Endodermal cell (in vitro differentiated cells): Measurements from ENCODE around the gene CLCNKA. TPM values are rescaled to one million over a fixed set of nuclear protein-coding genes. Genes with fewer than 3 reads are reported as not detected.

ENCODE experiments used
- DNase-seq: peaks from one replicate; pipeline ENCODE4 v3.0.0-alpha.2; 2017
- H3K27ac ChIP-seq: 2 replicates; pipeline ENCODE4 v1.5.1; 2013; ENCODE audit warnings: mild to moderate bottlenecking, low read depth, low read length, moderate library complexity
- H3K27me3 ChIP-seq: 2 replicates; pipeline ENCODE4 v1.6.1; 2013; ENCODE audit warnings: mild to moderate bottlenecking, low read length, moderate library complexity; ENCODE audit not compliant: insufficient read depth, control insufficient read depth, poor library complexity, severe bottlenecking
- H3K36me3 ChIP-seq: 2 replicates; pipeline ENCODE4 v1.7.0; 2013; ENCODE audit warnings: mild to moderate bottlenecking, low read length, moderate library complexity; ENCODE audit not compliant: control insufficient read depth, insufficient read depth
- H3K4me1 ChIP-seq: one replicate; pipeline ENCODE4 v1.7.0; 2013; ENCODE audit warnings: low read length; ENCODE audit not compliant: control insufficient read depth, insufficient read depth
- H3K4me3 ChIP-seq: 2 replicates; pipeline ENCODE4 v1.5.1; 2013; ENCODE audit warnings: mild to moderate bottlenecking, low read length, moderate library complexity
- H3K9ac ChIP-seq: 2 replicates; pipeline ENCODE4 v1.6.1; 2013; ENCODE audit warnings: mild to moderate bottlenecking, low read length, moderate library complexity; ENCODE audit not compliant: poor library complexity, severe bottlenecking; ENCODE audit errors: extremely low read depth
- H3K9me3 ChIP-seq: 2 replicates; pipeline ENCODE4 v1.6.1; 2013; ENCODE audit warnings: mild to moderate bottlenecking, low read length, moderate library complexity; ENCODE audit not compliant: control insufficient read depth
- H3K27ac Mint-ChIP-seq: 2 replicates; pipeline ENCODE4 v1.8.0; 2020; ENCODE audit warnings: mixed read lengths
- H3K27me3 Mint-ChIP-seq: 2 replicates; pipeline ENCODE4 v1.8.0; 2021; ENCODE audit warnings: mild to moderate bottlenecking, mixed read lengths; ENCODE audit not compliant: insufficient read depth
- H3K36me3 Mint-ChIP-seq: 2 replicates; pipeline ENCODE4 v1.8.0; 2020; ENCODE audit warnings: low read depth, mixed read lengths
- H3K4me1 Mint-ChIP-seq: 2 replicates; pipeline ENCODE4 v1.8.0; 2020; ENCODE audit warnings: mixed read lengths
- H3K4me3 Mint-ChIP-seq: 2 replicates; pipeline ENCODE4 v1.8.0; 2020; ENCODE audit warnings: mild to moderate bottlenecking, moderate library complexity, mixed read lengths
- H3K9me3 Mint-ChIP-seq: 2 replicates; pipeline ENCODE4 v1.8.0; 2020; ENCODE audit warnings: mild to moderate bottlenecking, mixed read lengths
- CTCF ChIP-seq: fragments of 200-600 bp; sonication (generic); conservative IDR thresholded peaks from 2 replicates; pipeline ENCODE4 v1.5.0; 2021; ENCODE audit warnings: antibody characterized with exemption, mild to moderate bottlenecking
- WGBS, 2 experiments: methylation state at CpG; one replicate each; pipeline versions ENCODE4 v1.1.5 to v1.1.7; 2013; ENCODE audit warnings: missing lambda C conversion rate in 2 of 2, mixed read lengths in 1 of 2; ENCODE audit not compliant: insufficient coverage in 1 of 2, insufficient read length in 1 of 2; 5-methylcytosine and 5-hydroxymethylcytosine counted together
- total RNA-seq, 2 donors: library from RNA; stranded (reverse); fragmentation: NEBNext Ultra II Directional in 1 of 2; extraction: Animal tissue kit (Norgen Biotek cat#: 25700) in 1 of 2; gene quantifications; 2 replicates in 1 of 2; 3 replicates in 1 of 2; pipeline ENCODE4 v1.2.1, GENCODE V29; 2021

CLCNKA gene
- total RNA-seq, 2 donors from 2014 or later = 3.2 to 3.5 TPM

GRCh38 chr1:16011936-16012589 lies 9.8 kb upstream of the CLCNKA start:
- Histone ChIP-seq H3K27me3 (no peaks in the 10 kb centered on the region), H3K27ac (no peak overlapping the region), H3K4me3 (no peak overlapping the region), H3K9ac (no peak overlapping the region), H3K4me1 (no peaks in the 10 kb centered on the region), H3K9me3 (no peaks in the 10 kb centered on the region), H3K36me3 (no peaks in the 10 kb centered on the region)
- Mint-ChIP-seq H3K4me3 (peak overlapping the region; percentile 40), H3K9me3 (no peaks in the 10 kb centered on the region), H3K4me1 (peaks cover 10% of the 10 kb centered on the region), H3K27ac (peak overlapping the region; percentile 48), H3K36me3 (no peaks in the 10 kb centered on the region), H3K27me3 (no peaks in the 10 kb centered on the region)
- 93 to 97% methylated on average over 10 to 11 of the region's 11 CpGs for WGBS, 2 experiments
- no peak for DNase-seq
- no peak for TF ChIP-seq CTCF

DNA sequence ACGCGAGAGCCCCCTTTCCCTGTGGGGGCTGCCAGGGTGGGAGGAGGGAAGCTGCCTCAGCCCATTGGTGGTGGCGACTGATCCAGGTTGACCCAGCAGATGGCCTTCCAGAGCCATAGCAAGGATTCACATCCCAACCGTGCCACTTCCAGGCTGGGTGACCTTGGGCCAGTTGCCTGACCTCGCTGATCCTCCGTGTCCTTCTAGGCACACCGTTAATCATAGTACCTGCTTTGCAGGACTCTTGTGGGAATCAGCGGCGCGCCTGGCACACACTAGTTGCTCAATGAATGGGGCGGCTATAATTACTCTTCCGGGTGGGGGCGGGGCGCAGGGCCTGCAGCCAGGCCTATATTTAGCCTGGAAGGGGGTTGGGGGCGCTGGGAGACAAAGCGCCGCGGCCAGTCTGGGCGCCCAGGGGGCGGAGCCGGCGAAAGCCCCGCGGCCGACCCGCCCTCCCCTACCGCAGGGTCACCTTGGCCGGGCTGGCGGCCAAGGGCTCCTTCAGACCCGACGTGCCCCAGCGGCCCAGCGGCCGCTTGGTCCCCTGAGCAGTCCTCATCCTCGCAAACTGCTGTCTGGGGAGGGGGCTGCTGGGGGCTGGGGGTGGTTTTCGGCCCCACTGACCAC lies 9.1 kb upstream of the CLCNKA start:
- TF ChIP-seq CTCF = peak; percentile 22
- Mint-ChIP-seq H3K4me1 (peaks cover 14% of the 10 kb centered on the region), H3K36me3 (no peaks in the 10 kb centered on the region), H3K4me3 (peak overlapping the region; percentile 40), H3K27me3 (no peaks in the 10 kb centered on the region), H3K9me3 (no peaks in the 10 kb centered on the region), H3K27ac (peak overlapping the region; percentile 48)
- peak overlapping the region; percentile 56 for H3K4me3 ChIP-seq
- no peaks in the 10 kb centered on the region for H3K27me3 ChIP-seq
- peak; percentile 93 for DNase-seq
- no peak overlapping the region for H3K27ac ChIP-seq
- peaks cover under 1% of the 10 kb centered on the region for H3K4me1 ChIP-seq
- WGBS, 2 experiments = 11 to 13% methylated on average over 8 to 36 of the region's 36 CpGs
- peak overlapping the region; percentile 38 for H3K9ac ChIP-seq
- no peaks in the 10 kb centered on the region for H3K36me3 ChIP-seq
- H3K9me3 ChIP-seq = no peaks in the 10 kb centered on the region

DNA sequence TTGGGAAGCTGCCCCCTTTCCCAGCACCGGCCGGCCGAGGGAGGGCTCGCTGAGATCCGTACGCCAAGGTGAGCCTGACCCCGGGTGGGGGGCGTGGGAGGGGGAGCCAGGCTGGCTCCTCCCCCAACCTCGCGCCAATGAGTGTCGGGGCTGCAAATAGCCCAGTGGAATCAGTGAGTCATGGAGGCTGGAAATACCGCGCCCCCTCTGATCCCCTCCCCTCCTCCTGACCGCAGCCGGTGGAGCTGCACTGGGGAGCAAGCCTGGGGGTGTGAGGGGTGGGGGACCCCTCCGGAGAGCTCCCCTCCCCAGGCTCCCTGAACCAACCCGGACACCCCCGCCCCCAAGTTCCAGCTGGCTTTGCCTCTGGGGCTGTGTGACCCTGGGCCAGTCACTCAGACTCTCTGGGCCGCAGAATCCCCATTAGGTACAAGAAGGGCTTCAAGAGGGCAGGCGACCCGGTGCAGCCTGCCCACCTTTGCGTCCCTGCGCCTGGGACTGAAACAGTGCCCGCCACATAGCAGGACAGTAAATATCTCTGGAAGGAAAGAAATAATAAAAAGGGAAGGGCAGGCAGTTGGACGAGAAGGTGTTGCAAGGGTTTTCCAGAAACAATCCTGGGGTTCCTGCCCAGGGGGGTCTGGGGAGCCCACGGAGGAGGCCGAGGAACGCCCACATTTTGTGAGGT lies 8.5 kb upstream of the CLCNKA start:
- no peak overlapping the region for H3K27ac ChIP-seq
- peaks cover 18% of the 10 kb centered on the region for H3K4me1 Mint-ChIP-seq
- DNase-seq = peak; percentile 94

More for the DNA sequence above, 8.5 kb upstream of the CLCNKA start:
- Histone ChIP-seq H3K9ac (peak overlapping the region; percentile 38), H3K9me3 (no peaks in the 10 kb centered on the region), H3K36me3 (no peaks in the 10 kb centered on the region), H3K4me1 (peaks cover 5% of the 10 kb centered on the region), H3K4me3 (peak overlapping the region; percentile 56), H3K27me3 (no peaks in the 10 kb centered on the region)
- H3K27ac Mint-ChIP-seq = peak overlapping the region; percentile 84
- WGBS, 2 experiments = 32 to 83% methylated on average over 8 to 27 of the region's 28 CpGs
- peak overlapping the region; percentile 40 for H3K4me3 Mint-ChIP-seq
- no peaks in the 10 kb centered on the region for H3K9me3 Mint-ChIP-seq
- TF ChIP-seq CTCF = no peak
- no peaks in the 10 kb centered on the region for H3K36me3 Mint-ChIP-seq
- no peaks in the 10 kb centered on the region for H3K27me3 Mint-ChIP-seq
